ENCODE results near the gene EGLN2. TPM values are rescaled to one million over a fixed set of nuclear protein-coding genes. Genes with fewer than 3 reads are reported as not detected.
A peak's percentile ranks its signal among the peaks of the same experiment; 100 is the strongest.
"Not testable (repeated sequence)": the region's sequence is repeated elsewhere in the genome, so short reads cannot be mapped to it uniquely, and the experiment has no call there.

The EGLN2 gene
- total RNA-seq, 2 experiments from 2014 or later, result 85.6 to 86.6 TPM

- ChIA-PET POLR2A (interaction anchor here (1.9 to 3.6 kb wide), 3 partner anchors 18 to 25 kb away, joined by 7 to 46 read pairs (median 13); partner anchors contain the start of genes ACTMAP and SNRPA), CTCF (interaction anchor here (0.9 to 4.5 kb wide), 5 partner anchors 9 to 26 kb away, joined by 3 to 47 read pairs (median 17); partner anchors contain the start of genes ACTMAP, EGLN2 and SNRPA)
- DNase-seq (no peak), ATAC-seq (no peak)
- H3K4me1 Mint-ChIP-seq, result peaks cover 37% of the 10 kb centered on the region
- no peaks in the 10 kb centered on the region for H3K27me3 Mint-ChIP-seq
- intact Hi-C loops (cut with DNase I, micrococcal nuclease), result loop anchor here in 1 of 2 experiments (2.0 kb wide), 1 partner anchor 172 kb away; no protein-coding TSS in a partner anchor
- peaks cover 7% of the 10 kb centered on the region for H3K36me3 Mint-ChIP-seq (ENCODE audit: low read depth)
- no peak overlapping the region for H3K27ac Mint-ChIP-seq
- no peaks in the 10 kb centered on the region for H3K9me3 Mint-ChIP-seq (ENCODE audit: low read depth)
- no peak overlapping the region for H3K4me3 Mint-ChIP-seq
Observed at GRCh38 chr19:40776364-40776763, 22.6 kb upstream of the EGLN2 start.

GRCh38 chr19:40776932-40777644, 21.9 kb upstream of the EGLN2 start:
- ATAC-seq (peak; percentile 68), DNase-seq (peak; percentile 94)
- CTCF ChIA-PET, result interaction anchor here (0.6 to 4.5 kb wide), 14 partner anchors 9 to 1332 kb away, joined by 3 to 47 read pairs (median 7); partner anchors contain the start of genes ACTMAP, COQ8B, EGLN2 and HNRNPUL1
- Mint-ChIP-seq H3K4me3 (peak overlapping the region; percentile 84), H3K4me1 (peaks cover 38% of the 10 kb centered on the region), H3K9me3 (ENCODE audit: low read depth) (no peaks in the 10 kb centered on the region), H3K36me3 (ENCODE audit: low read depth) (peaks cover 6% of the 10 kb centered on the region), H3K27me3 (no peaks in the 10 kb centered on the region), H3K27ac (peak overlapping the region; percentile 94)
- intact Hi-C loops (cut with DNase I, micrococcal nuclease), result loop anchor here in 1 of 2 experiments (1.0 to 2.0 kb wide), 2 partner anchors 22 to 172 kb away; no protein-coding TSS in a partner anchor
- POLR2A ChIA-PET, result interaction anchor here (0.6 to 3.6 kb wide), 8 partner anchors 19 to 783 kb away, joined by 3 to 46 read pairs (median 9); partner anchors contain the start of genes ACTMAP, COQ8B, EGLN2 and HNRNPUL1

GRCh38 chr19:40777645-40777936, 21.4 kb upstream of the EGLN2 start:
- Mint-ChIP-seq H3K36me3 (ENCODE audit: low read depth) (peaks cover 8% of the 10 kb centered on the region), H3K27ac (peak overlapping the region; percentile 94), H3K4me1 (peaks cover 38% of the 10 kb centered on the region), H3K9me3 (ENCODE audit: low read depth) (no peaks in the 10 kb centered on the region), H3K27me3 (no peaks in the 10 kb centered on the region), H3K4me3 (peak overlapping the region; percentile 84)
- DNase-seq (no peak), ATAC-seq (no peak)
- intact Hi-C loops (cut with DNase I, micrococcal nuclease), result loop anchor here in 1 of 2 experiments (1.0 to 2.0 kb wide), 2 partner anchors 22 to 173 kb away; no protein-coding TSS in a partner anchor
- POLR2A ChIA-PET, result interaction anchor here (0.6 to 3.6 kb wide), 10 partner anchors 16 to 782 kb away, joined by 3 to 46 read pairs (median 6); partner anchors contain the start of genes ACTMAP, COQ8B, EGLN2 and HNRNPUL1
- CTCF ChIA-PET, result interaction anchor here (0.6 to 4.5 kb wide), 14 partner anchors 9 to 1332 kb away, joined by 3 to 47 read pairs (median 7); partner anchors contain the start of genes ACTMAP, COQ8B, EGLN2 and HNRNPUL1

- Mint-ChIP-seq H3K36me3 (ENCODE audit: low read depth) (peaks cover 8% of the 10 kb centered on the region), H3K4me3 (peak within 1 kb of the TSS; percentile 84), H3K9me3 (ENCODE audit: low read depth) (no peaks in the 10 kb centered on the region), H3K27me3 (no peaks in the 10 kb centered on the region), H3K27ac (peak within 1 kb of the TSS; percentile 94), H3K4me1 (peaks cover 38% of the 10 kb centered on the region)
- ATAC-seq (peak; percentile 79), DNase-seq (peak; percentile 100)
- ChIA-PET POLR2A (interaction anchor here (0.6 to 3.6 kb wide), 14 partner anchors 16 to 572 kb away, joined by 3 to 46 read pairs (median 4); partner anchors contain the start of genes ACTMAP, COQ8B, EGLN2 and HNRNPUL1), CTCF (interaction anchor here (1.0 to 4.5 kb wide), 15 partner anchors 9 to 485 kb away, joined by 3 to 47 read pairs (median 7); partner anchors contain the start of genes ACTMAP, COQ8B, EGLN2 and HNRNPUL1)
- intact Hi-C loops (cut with DNase I, micrococcal nuclease), result loop anchor here (1.0 to 2.0 kb wide), 15 partner anchors 20 to 619 kb away; partner anchors contain the start of genes COQ8B (in 2 of the 2), ACTMAP (in 1 of the 2), BCKDHA (in 1 of the 2) and C19orf47 (in 1 of the 2)
Observed at GRCh38 chr19:40777937-40778705, 20.9 kb upstream of the EGLN2 start, which contains the start of gene RAB4B. RAB4B (plus strand) TSS chr19:40778247; CDS start chr19:40778376, 129 bp downstream.

GRCh38 chr19:40778706-40779284, 20.2 kb upstream of the EGLN2 start:
- ATAC-seq (no peak), DNase-seq (no peak)
- Mint-ChIP-seq H3K36me3 (ENCODE audit: low read depth) (peaks cover 11% of the 10 kb centered on the region), H3K4me1 (peaks cover 38% of the 10 kb centered on the region), H3K9me3 (ENCODE audit: low read depth) (no peaks in the 10 kb centered on the region), H3K27ac (peak overlapping the region; percentile 94), H3K4me3 (peak overlapping the region; percentile 84), H3K27me3 (no peaks in the 10 kb centered on the region)
- ChIA-PET POLR2A (interaction anchor here (0.6 to 3.6 kb wide), 11 partner anchors 18 to 571 kb away, joined by 3 to 46 read pairs (median 4); partner anchors contain the start of genes ACTMAP, EGLN2, HNRNPUL1 and NUMBL), CTCF (interaction anchor here (0.7 to 4.5 kb wide), 16 partner anchors 8 to 485 kb away, joined by 3 to 47 read pairs (median 6); partner anchors contain the start of genes ACTMAP, COQ8B, EGLN2 and HNRNPUL1)
- intact Hi-C loops (cut with DNase I, micrococcal nuclease), result loop anchor here (1.0 to 2.0 kb wide), 13 partner anchors 20 to 619 kb away; partner anchors contain the start of genes COQ8B (in 2 of the 2), ACTMAP (in 1 of the 2), BCKDHA (in 1 of the 2) and C19orf47 (in 1 of the 2)

GRCh38 chr19:40780582-40780981, 18.4 kb upstream of the EGLN2 start:
- ChIA-PET CTCF (interaction anchor here (4.5 kb wide), 1 partner anchor 17 kb away, joined by 47 read pairs; the partner anchor contains the start of gene EGLN2), POLR2A (no interaction called here)
- DNase-seq, result no peak
- H3K4me3 Mint-ChIP-seq, result no peak overlapping the region
- peak overlapping the region; percentile 69 for H3K27ac Mint-ChIP-seq
- no peak for ATAC-seq
- intact Hi-C loops (cut with DNase I, micrococcal nuclease), result no loop called here
- peaks cover 12% of the 10 kb centered on the region for H3K36me3 Mint-ChIP-seq (ENCODE audit: low read depth)
- H3K9me3 Mint-ChIP-seq (ENCODE audit: low read depth), result no peaks in the 10 kb centered on the region
- H3K27me3 Mint-ChIP-seq, result no peaks in the 10 kb centered on the region
- H3K4me1 Mint-ChIP-seq, result peaks cover 42% of the 10 kb centered on the region

- H3K4me1 Mint-ChIP-seq, result peaks cover 44% of the 10 kb centered on the region
- ATAC-seq (no peak), DNase-seq (no peak)
- CTCF ChIA-PET, result no interaction called here
- peaks cover 13% of the 10 kb centered on the region for H3K36me3 Mint-ChIP-seq (ENCODE audit: low read depth)
- intact Hi-C loops (cut with DNase I, micrococcal nuclease), result no loop called here
- no peak overlapping the region for H3K4me3 Mint-ChIP-seq
- no peaks in the 10 kb centered on the region for H3K9me3 Mint-ChIP-seq (ENCODE audit: low read depth)
- no peaks in the 10 kb centered on the region for H3K27me3 Mint-ChIP-seq
- POLR2A ChIA-PET, result interaction anchor here (0.6 kb wide), 1 partner anchor 26 kb away, joined by 6 read pairs; no protein-coding TSS in a partner anchor
- H3K27ac Mint-ChIP-seq, result no peak overlapping the region
Observed at GRCh38 chr19:40781140-40781539, 17.9 kb upstream of the EGLN2 start.

- Mint-ChIP-seq H3K27me3 (no peaks in the 10 kb centered on the region), H3K9me3 (ENCODE audit: low read depth) (no peaks in the 10 kb centered on the region), H3K27ac (no peak overlapping the region), H3K4me3 (no peak overlapping the region), H3K36me3 (ENCODE audit: low read depth) (peaks cover 16% of the 10 kb centered on the region), H3K4me1 (peaks cover 30% of the 10 kb centered on the region)
- POLR2A ChIA-PET, result no interaction called here
- DNase-seq (no peak), ATAC-seq (no peak)
- intact Hi-C loops (cut with DNase I, micrococcal nuclease), result no loop called here
- CTCF ChIA-PET, result interaction anchor here (1.0 kb wide), 1 partner anchor 37 kb away, joined by 3 read pairs; no protein-coding TSS in a partner anchor
Observed at GRCh38 chr19:40783711-40784110, 15.3 kb upstream of the EGLN2 start.

GRCh38 chr19:40784146-40784545, 14.8 kb upstream of the EGLN2 start:
- Mint-ChIP-seq H3K4me1 (peaks cover 26% of the 10 kb centered on the region), H3K36me3 (ENCODE audit: low read depth) (peaks cover 16% of the 10 kb centered on the region)
- DNase-seq; intact Hi-C loops (cut with DNase I, micrococcal nuclease); POLR2A ChIA-PET; H3K27me3 Mint-ChIP-seq; H3K27ac Mint-ChIP-seq; H3K4me3 Mint-ChIP-seq; ATAC-seq; H3K9me3 Mint-ChIP-seq (ENCODE audit: low read depth): not testable (repeated sequence)
- CTCF ChIA-PET, result interaction anchor here (1.0 kb wide), 1 partner anchor 37 kb away, joined by 3 read pairs; no protein-coding TSS in a partner anchor

- no peak overlapping the region for H3K27ac Mint-ChIP-seq
- H3K36me3 Mint-ChIP-seq (ENCODE audit: low read depth), result peaks cover 21% of the 10 kb centered on the region
- DNase-seq, result peak; percentile 22
- peak; percentile 86 for ATAC-seq
- no peaks in the 10 kb centered on the region for H3K27me3 Mint-ChIP-seq
- intact Hi-C loops (cut with DNase I, micrococcal nuclease), result no loop called here
- ChIA-PET CTCF (no interaction called here), POLR2A (no interaction called here)
- H3K4me1 Mint-ChIP-seq, result peaks cover 12% of the 10 kb centered on the region
- no peaks in the 10 kb centered on the region for H3K9me3 Mint-ChIP-seq (ENCODE audit: low read depth)
- no peak overlapping the region for H3K4me3 Mint-ChIP-seq
Observed at GRCh38 chr19:40785526-40785925, 13.5 kb upstream of the EGLN2 start.

Measured in activated CD4-positive, alpha-beta T cell treated with anti-CD3 and anti-CD28 coated beads for 36 hours (primary cell).